22Rv1 (cell line): Measurements from ENCODE around the gene FHIT.

Experiments
- ZFX ChIP-seq: fragments of 450-650 bp; IDR thresholded peaks from 2 replicates; pipeline ENCODE4 v1.6.1; 2017; ENCODE audit warnings: antibody characterized with exemption, borderline replicate concordance
- TF ChIP-seq, protein P1 (sequence below): fragments of 450-650 bp; IDR thresholded peaks from 2 replicates; pipeline ENCODE4 v1.5.1; 2017; ENCODE audit warnings: mild to moderate bottlenecking

DNA sequence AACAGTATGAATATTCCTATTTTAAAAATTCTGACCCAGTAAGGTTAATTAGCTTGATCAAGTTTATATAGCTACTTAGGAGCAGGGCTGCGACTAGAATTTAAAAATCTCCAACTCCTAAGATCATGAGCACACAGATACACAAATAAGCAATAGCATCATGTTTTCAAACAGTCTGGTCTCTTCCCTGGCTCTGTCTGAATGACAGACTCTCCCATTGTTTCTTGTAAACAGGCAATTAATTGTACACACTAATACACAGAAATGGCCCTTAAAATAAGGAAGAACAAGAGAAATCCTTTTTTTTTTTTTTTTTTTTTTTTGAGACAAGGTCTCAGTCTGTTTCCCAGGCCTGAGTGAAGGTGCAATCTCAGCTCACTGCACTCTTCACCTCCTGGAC is 1137.1 kb downstream of the FHIT start:
- TF ChIP-seq, protein P1, sequence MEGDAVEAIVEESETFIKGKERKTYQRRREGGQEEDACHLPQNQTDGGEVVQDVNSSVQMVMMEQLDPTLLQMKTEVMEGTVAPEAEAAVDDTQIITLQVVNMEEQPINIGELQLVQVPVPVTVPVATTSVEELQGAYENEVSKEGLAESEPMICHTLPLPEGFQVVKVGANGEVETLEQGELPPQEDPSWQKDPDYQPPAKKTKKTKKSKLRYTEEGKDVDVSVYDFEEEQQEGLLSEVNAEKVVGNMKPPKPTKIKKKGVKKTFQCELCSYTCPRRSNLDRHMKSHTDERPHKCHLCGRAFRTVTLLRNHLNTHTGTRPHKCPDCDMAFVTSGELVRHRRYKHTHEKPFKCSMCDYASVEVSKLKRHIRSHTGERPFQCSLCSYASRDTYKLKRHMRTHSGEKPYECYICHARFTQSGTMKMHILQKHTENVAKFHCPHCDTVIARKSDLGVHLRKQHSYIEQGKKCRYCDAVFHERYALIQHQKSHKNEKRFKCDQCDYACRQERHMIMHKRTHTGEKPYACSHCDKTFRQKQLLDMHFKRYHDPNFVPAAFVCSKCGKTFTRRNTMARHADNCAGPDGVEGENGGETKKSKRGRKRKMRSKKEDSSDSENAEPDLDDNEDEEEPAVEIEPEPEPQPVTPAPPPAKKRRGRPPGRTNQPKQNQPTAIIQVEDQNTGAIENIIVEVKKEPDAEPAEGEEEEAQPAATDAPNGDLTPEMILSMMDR: no peak
- no peak for TF ChIP-seq ZFX
